Trophoblast cell (in vitro differentiated cells and primary cell): ENCODE results near the gene XYLT1.
A peak's percentile ranks its signal among the peaks of the same experiment; 100 is the strongest.

Source experiments
- DNase-seq, 2 donors: peaks; one replicate each; pipeline ENCODE4 v3.0.0-alpha.2; 2016
- H2AFZ ChIP-seq: 2 replicates; pipeline ENCODE4 v1.6.1; 2013; ENCODE audit warnings: low read length, moderate library complexity, mild to moderate bottlenecking; ENCODE audit not compliant: insufficient read depth, poor library complexity
- H2AK5ac ChIP-seq: 2 replicates; pipeline ENCODE4 v1.6.1; 2013; ENCODE audit warnings: mild to moderate bottlenecking, low read length
- H2BK120ac ChIP-seq: 2 replicates; pipeline ENCODE4 v1.6.1; 2013; ENCODE audit warnings: low read length, mild to moderate bottlenecking, moderate library complexity; ENCODE audit not compliant: insufficient read depth, poor library complexity
- H2BK12ac ChIP-seq: 2 replicates; pipeline ENCODE4 v1.6.1; 2013; ENCODE audit warnings: mild to moderate bottlenecking, low read length, moderate library complexity
- H2BK5ac ChIP-seq: 2 replicates; pipeline ENCODE4 v1.6.1; 2013; ENCODE audit warnings: low read length, low read depth, moderate library complexity, mild to moderate bottlenecking; ENCODE audit not compliant: poor library complexity
- H3K14ac ChIP-seq: 2 replicates; pipeline ENCODE4 v1.6.1; 2013; ENCODE audit warnings: mild to moderate bottlenecking, low read length
- H3K18ac ChIP-seq: 2 replicates; pipeline ENCODE4 v1.6.1; 2013; ENCODE audit warnings: mild to moderate bottlenecking, low read length
- H3K23ac ChIP-seq: 2 replicates; pipeline ENCODE4 v1.6.1; 2013; ENCODE audit warnings: low read length
- H3K27ac ChIP-seq: 2 replicates; pipeline ENCODE4 v1.5.1; 2013; ENCODE audit warnings: low read depth, mild to moderate bottlenecking, inconsistent platforms, low read length, moderate library complexity
- H3K27me3 ChIP-seq: 2 replicates; pipeline ENCODE4 v1.6.1; 2013; ENCODE audit warnings: inconsistent platforms, mild to moderate bottlenecking, low read length, moderate library complexity; ENCODE audit not compliant: insufficient read depth
- H3K36me3 ChIP-seq, 2 experiments: 1 replicate in 1 of 2; 2 replicates in 1 of 2; pipeline ENCODE4 v1.6.1; 2013; ENCODE audit warnings: low read length in 2 of 2, mild to moderate bottlenecking in 2 of 2, moderate library complexity in 1 of 2; ENCODE audit not compliant: insufficient read depth in 2 of 2, control insufficient read depth in 1 of 2
- H3K4ac ChIP-seq: 2 replicates; pipeline ENCODE4 v1.6.1; 2013; ENCODE audit warnings: low read depth, mild to moderate bottlenecking, low read length, moderate library complexity
- H3K4me1 ChIP-seq, 2 experiments: 1 replicate in 1 of 2; 2 replicates in 1 of 2; pipeline ENCODE4 v1.6.1; 2013; ENCODE audit warnings: low read length in 2 of 2, mild to moderate bottlenecking in 2 of 2, moderate library complexity in 1 of 2; ENCODE audit not compliant: insufficient read depth in 2 of 2, control insufficient read depth in 1 of 2
- H3K4me2 ChIP-seq: 2 replicates; pipeline ENCODE4 v1.6.1; 2013; ENCODE audit warnings: inconsistent platforms, mild to moderate bottlenecking, low read length, moderate library complexity
- H3K4me3 ChIP-seq: 2 replicates; pipeline ENCODE4 v1.5.1; 2013; ENCODE audit warnings: mild to moderate bottlenecking, low read depth, low read length, inconsistent platforms
- H3K79me1 ChIP-seq: one replicate; pipeline ENCODE4 v1.6.1; 2013; ENCODE audit warnings: low read length
- H3K79me2 ChIP-seq: 2 replicates; pipeline ENCODE4 v1.6.1; 2013; ENCODE audit warnings: low read length, mild to moderate bottlenecking; ENCODE audit not compliant: control insufficient read depth, insufficient read depth, poor library complexity
- H3K9ac ChIP-seq: 2 replicates; pipeline ENCODE4 v1.6.1; 2013; ENCODE audit warnings: mild to moderate bottlenecking, low read length
- H3K9me3 ChIP-seq: 2 replicates; pipeline ENCODE4 v1.6.1; 2013; ENCODE audit warnings: low read depth, mild to moderate bottlenecking, control low read depth, inconsistent platforms, low read length; ENCODE audit not compliant: insufficient read depth
- H4K12ac ChIP-seq: 2 replicates; pipeline ENCODE4 v1.6.1; 2013; ENCODE audit warnings: low read depth, mild to moderate bottlenecking, low read length, moderate library complexity
- H4K8ac ChIP-seq: 2 replicates; pipeline ENCODE4 v1.6.1; 2013; ENCODE audit warnings: low read depth, mild to moderate bottlenecking, low read length, moderate library complexity
- H4K91ac ChIP-seq: one replicate; pipeline ENCODE4 v1.6.1; 2013; ENCODE audit warnings: low read depth, mild to moderate bottlenecking, low read length, moderate library complexity
- WGBS: extraction: QIAGEN DNeasy Blood & Tissue Kit; methylation state at CpG from one replicate; pipeline ENCODE4 v1.1.7; 2013; ENCODE audit warnings: missing lambda C conversion rate; ENCODE audit not compliant: insufficient read length, insufficient coverage; ENCODE audit errors: extremely low coverage; 5-methylcytosine and 5-hydroxymethylcytosine counted together

The XYLT1 gene

DNA sequence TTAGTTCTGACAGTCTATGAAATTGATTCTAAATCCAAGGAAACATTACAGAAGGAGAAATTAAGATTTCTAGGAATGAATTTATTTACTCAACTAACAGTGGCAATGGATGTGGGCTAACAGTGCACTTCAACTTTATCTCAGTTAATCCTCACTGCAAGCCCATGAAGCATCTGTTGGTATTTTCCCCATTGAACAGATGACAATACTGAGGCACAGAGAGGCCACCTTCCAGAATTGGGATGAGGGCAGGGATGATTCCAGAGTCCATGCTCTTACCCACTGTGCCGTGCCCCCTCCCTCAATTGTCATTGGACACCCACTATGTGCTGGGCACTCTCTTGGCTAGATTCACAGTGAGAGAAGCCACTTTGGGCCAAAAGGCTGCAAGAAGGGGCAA is 89.0 kb downstream of the XYLT1 start:
- H3K79me1 ChIP-seq = peaks cover 2% of the 10 kb centered on the region
- WGBS = no CpG with 5 or more reads among the region's 1 CpG
- H2BK120ac ChIP-seq = no peak overlapping the region
- no peaks in the 10 kb centered on the region for H3K36me3 ChIP-seq
- peaks cover 8 to 14% of the 10 kb centered on the region in 2 experiments for H3K4me1 ChIP-seq
- no peaks in the 10 kb centered on the region for H3K79me2 ChIP-seq
- no peak overlapping the region for H2BK12ac ChIP-seq
- no peak overlapping the region for H4K12ac ChIP-seq
- H4K91ac ChIP-seq = no peak overlapping the region
- H3K4ac ChIP-seq = no peak overlapping the region
- no peak overlapping the region for H3K14ac ChIP-seq
- H3K4me2 ChIP-seq = no peak overlapping the region
- H2AFZ ChIP-seq = no peak overlapping the region
- no peak overlapping the region for H2AK5ac ChIP-seq
- no peak overlapping the region for H3K9ac ChIP-seq
- H4K8ac ChIP-seq = no peak overlapping the region
- no peak overlapping the region for H3K23ac ChIP-seq
- H3K27ac ChIP-seq = no peak overlapping the region
- no peaks in the 10 kb centered on the region for H3K27me3 ChIP-seq
- H3K9me3 ChIP-seq = no peaks in the 10 kb centered on the region
- DNase-seq = no peak
- H3K18ac ChIP-seq = no peak overlapping the region
- H2BK5ac ChIP-seq = no peak overlapping the region
- no peak overlapping the region for H3K4me3 ChIP-seq

DNA sequence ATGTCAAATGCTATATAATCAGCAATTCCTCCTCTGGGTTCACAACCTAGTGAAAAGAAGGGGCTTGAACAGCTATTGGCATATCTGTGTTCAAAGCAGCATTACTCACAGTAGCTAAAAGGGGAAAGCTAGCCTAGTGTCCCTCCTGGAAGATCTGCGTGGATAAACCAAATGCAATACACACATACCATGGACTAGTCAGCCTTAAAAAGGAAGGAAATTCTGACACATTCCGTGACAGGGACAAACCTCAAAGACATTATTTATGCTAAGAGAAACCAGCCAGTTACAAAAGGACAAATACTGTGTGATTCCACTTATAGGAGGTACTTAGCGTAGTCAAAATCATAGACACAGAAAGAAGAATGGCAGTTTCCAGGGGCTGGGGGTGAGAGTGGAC is 90.1 kb downstream of the XYLT1 start:
- H3K79me2 ChIP-seq = no peaks in the 10 kb centered on the region
- H2AK5ac ChIP-seq = no peak overlapping the region
- H2BK12ac ChIP-seq = no peak overlapping the region
- WGBS = no CpG with 5 or more reads among the region's 3 CpGs
- H3K4me2 ChIP-seq = no peak overlapping the region
- DNase-seq = peak in 1 of 2 donors; percentile 34
- no peak overlapping the region for H4K12ac ChIP-seq
- peaks cover 14 to 21% of the 10 kb centered on the region in 2 experiments for H3K4me1 ChIP-seq
- H3K4me3 ChIP-seq = no peak overlapping the region
- no peak overlapping the region for H3K18ac ChIP-seq
- H3K79me1 ChIP-seq = peaks cover 4% of the 10 kb centered on the region
- no peaks in the 10 kb centered on the region for H3K36me3 ChIP-seq
- no peak overlapping the region for H3K9ac ChIP-seq
- H3K9me3 ChIP-seq = no peaks in the 10 kb centered on the region
- no peak overlapping the region for H4K8ac ChIP-seq
- no peak overlapping the region for H3K23ac ChIP-seq
- no peak overlapping the region for H2BK120ac ChIP-seq
- H3K4ac ChIP-seq = no peak overlapping the region
- no peak overlapping the region for H2BK5ac ChIP-seq
- H3K14ac ChIP-seq = no peak overlapping the region
- no peak overlapping the region for H4K91ac ChIP-seq
- H3K27me3 ChIP-seq = no peaks in the 10 kb centered on the region
- H2AFZ ChIP-seq = no peak overlapping the region
- H3K27ac ChIP-seq = no peak overlapping the region

DNA sequence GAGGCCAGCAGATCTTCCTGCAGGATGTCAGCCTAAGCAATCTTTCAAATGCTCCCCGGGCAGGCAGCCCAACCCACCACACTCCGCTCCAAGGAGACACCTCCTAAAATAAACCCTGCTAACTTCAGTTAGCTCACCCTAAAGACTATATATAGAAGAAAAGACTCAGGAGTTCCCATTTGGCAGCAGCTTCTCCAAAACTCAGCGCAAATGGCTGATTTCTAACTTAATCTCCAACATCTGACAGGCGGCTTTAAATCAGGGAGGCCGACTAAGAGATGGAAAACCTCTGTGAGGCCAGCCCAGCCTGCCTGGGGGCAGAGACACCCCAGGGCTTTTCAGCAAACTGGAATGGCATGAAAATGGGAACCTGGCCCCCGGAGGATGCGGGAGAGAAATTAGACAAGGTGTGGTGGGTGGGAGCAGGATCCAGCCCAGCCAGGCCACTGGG is 91.6 kb downstream of the XYLT1 start:
- Histone ChIP-seq H4K91ac (no peak overlapping the region), H2AK5ac (no peak overlapping the region), H3K18ac (no peak overlapping the region), H2BK12ac (no peak overlapping the region), H3K79me1 (peaks cover 6% of the 10 kb centered on the region), H3K4me2 (peak overlapping the region; percentile 52), H4K12ac (no peak overlapping the region), H3K9ac (no peak overlapping the region), H3K27ac (peak overlapping the region; percentile 69), H3K79me2 (no peaks in the 10 kb centered on the region), H3K4ac (no peak overlapping the region), H2AFZ (no peak overlapping the region), H3K4me1 (peaks cover 17 to 23% of the 10 kb centered on the region in 2 experiments), H3K4me3 (no peak overlapping the region), H3K14ac (no peak overlapping the region), H3K23ac (no peak overlapping the region), H2BK5ac (peak overlapping the region; percentile 18), H4K8ac (no peak overlapping the region), H3K36me3 (no peaks in the 10 kb centered on the region), H3K27me3 (no peaks in the 10 kb centered on the region), H3K9me3 (no peaks in the 10 kb centered on the region), H2BK120ac (no peak overlapping the region)
- no CpG with 5 or more reads among the region's 7 CpGs for WGBS
- peak; percentile 27 to 51 for DNase-seq

DNA sequence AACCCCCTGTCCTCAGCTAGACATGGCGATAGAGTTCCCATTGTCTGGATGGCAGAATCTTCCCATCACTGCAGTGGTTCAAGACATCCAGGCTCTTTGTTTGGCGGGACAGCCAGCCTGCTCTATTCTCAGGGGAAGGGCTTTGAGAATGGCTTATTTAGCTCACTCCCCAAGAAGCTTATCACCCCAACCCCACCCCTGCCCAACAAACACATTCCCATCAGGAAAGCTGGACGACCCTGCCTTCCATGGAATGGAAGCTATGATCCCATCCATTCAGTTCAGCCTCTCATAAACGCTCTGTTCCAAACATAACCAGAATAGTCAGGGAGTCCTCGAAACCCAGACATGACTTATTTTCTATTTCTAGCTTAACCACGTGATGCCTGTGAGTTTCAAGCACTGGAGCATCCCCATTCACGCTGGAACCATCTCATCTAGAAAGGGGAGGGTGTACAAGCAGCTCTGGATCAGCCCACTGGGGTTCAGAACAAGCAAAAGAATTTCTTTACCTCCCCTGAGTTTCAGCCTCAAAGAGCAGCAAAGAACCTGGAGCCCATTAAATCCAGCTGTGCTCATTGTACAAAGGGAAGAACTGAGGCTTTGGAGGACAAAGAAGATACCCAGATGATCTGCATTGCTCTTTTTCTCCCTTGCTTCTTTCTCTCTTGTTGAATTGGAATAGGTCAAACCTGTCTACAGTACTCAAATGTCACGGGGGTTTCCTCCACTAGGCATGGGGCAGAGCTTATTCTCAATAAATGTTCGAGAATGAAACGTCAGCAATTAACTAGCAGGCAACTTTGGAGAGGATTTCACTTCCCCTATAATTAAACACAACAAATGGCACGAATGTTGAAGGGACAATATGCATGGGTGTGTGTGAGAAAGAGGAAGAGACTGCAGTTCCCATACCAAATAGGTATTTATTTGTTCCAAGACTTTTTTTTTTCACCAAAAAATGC is 93.1 kb downstream of the XYLT1 start:
- H3K79me2 ChIP-seq = no peaks in the 10 kb centered on the region
- H3K4me3 ChIP-seq = no peak overlapping the region
- H3K4ac ChIP-seq = no peak overlapping the region
- no peak overlapping the region for H3K23ac ChIP-seq
- H3K18ac ChIP-seq = no peak overlapping the region
- H4K91ac ChIP-seq = no peak overlapping the region
- peaks cover 6% of the 10 kb centered on the region for H3K79me1 ChIP-seq
- no peak overlapping the region for H2BK120ac ChIP-seq
- H4K8ac ChIP-seq = no peak overlapping the region
- H3K4me1 ChIP-seq = peaks cover 14 to 18% of the 10 kb centered on the region in 2 experiments
- H3K4me2 ChIP-seq = no peak overlapping the region
- no peak overlapping the region for H3K9ac ChIP-seq
- no peaks in the 10 kb centered on the region for H3K27me3 ChIP-seq
- H3K27ac ChIP-seq = no peak overlapping the region
- no peak overlapping the region for H2AK5ac ChIP-seq
- no peak overlapping the region for H3K14ac ChIP-seq
- no CpG with 5 or more reads among the region's 11 CpGs for WGBS
- H3K36me3 ChIP-seq = no peaks in the 10 kb centered on the region
- no peak overlapping the region for H2BK5ac ChIP-seq
- peak in 1 of 2 donors; percentile 24 for DNase-seq
- no peaks in the 10 kb centered on the region for H3K9me3 ChIP-seq
- no peak overlapping the region for H2BK12ac ChIP-seq
- H4K12ac ChIP-seq = no peak overlapping the region
- no peak overlapping the region for H2AFZ ChIP-seq
